Neural crest cell (in vitro differentiated cells): Measurements from ENCODE around the gene MTAP. TPM values are rescaled to one million over a fixed set of nuclear protein-coding genes. Genes with fewer than 3 reads are reported as not detected.

Experiments
- DNase-seq: peaks from one replicate; pipeline ENCODE4 v3.0.0; 2021; ENCODE audit warnings: low read depth, mixed read lengths, low spot score
- H3K27ac Mint-ChIP-seq: one replicate; pipeline ENCODE4 v1.8.0; 2021; ENCODE audit warnings: mild to moderate bottlenecking, mixed read lengths; ENCODE audit not compliant: unreplicated experiment
- H3K27me3 Mint-ChIP-seq: 2 replicates; pipeline ENCODE4 v1.8.0; 2021; ENCODE audit warnings: low read depth, mild to moderate bottlenecking, mixed read lengths
- H3K36me3 Mint-ChIP-seq: 2 replicates; pipeline ENCODE4 v1.8.0; 2021; ENCODE audit warnings: low read depth, mild to moderate bottlenecking, mixed read lengths
- H3K4me1 Mint-ChIP-seq: 2 replicates; pipeline ENCODE4 v1.8.0; 2021; ENCODE audit warnings: mixed read lengths
- H3K4me3 Mint-ChIP-seq: one replicate; pipeline ENCODE4 v1.8.0; 2021; ENCODE audit warnings: mild to moderate bottlenecking, mixed read lengths
- H3K9me3 Mint-ChIP-seq: 2 replicates; pipeline ENCODE4 v1.8.0; 2021; ENCODE audit warnings: mixed read lengths
- CTCF ChIP-seq: fragments of 200-600 bp; sonication (generic); conservative IDR thresholded peaks from 2 replicates; pipeline ENCODE4 v1.5.0; 2021; ENCODE audit warnings: antibody characterized with exemption, mild to moderate bottlenecking
- total RNA-seq: library from RNA; stranded (reverse); gene quantifications from 2 replicates; pipeline ENCODE4 v1.2.1, GENCODE V29; 2021

MTAP gene
- total RNA-seq, 1 donor from 2014 or later, result 90.1 TPM

- TF ChIP-seq CTCF, result no peak
- H3K9me3 Mint-ChIP-seq, result peaks cover 32% of the 10 kb centered on the region
- H3K36me3 Mint-ChIP-seq, result peaks cover 90% of the 10 kb centered on the region
- no peak overlapping the region for H3K4me3 Mint-ChIP-seq
- no peaks in the 10 kb centered on the region for H3K27me3 Mint-ChIP-seq
- no peak for DNase-seq
- H3K4me1 Mint-ChIP-seq, result no peaks in the 10 kb centered on the region
- no peak overlapping the region for H3K27ac Mint-ChIP-seq
Observed at GRCh38 chr9:21848615-21849014, 46.2 kb downstream of the MTAP start.

- TF ChIP-seq CTCF, result no peak
- Mint-ChIP-seq H3K9me3 (peaks cover 9% of the 10 kb centered on the region), H3K4me3 (no peak overlapping the region), H3K27me3 (no peaks in the 10 kb centered on the region), H3K4me1 (no peaks in the 10 kb centered on the region), H3K27ac (no peak overlapping the region), H3K36me3 (peaks cover 73% of the 10 kb centered on the region)
- DNase-seq, result no peak
Observed at GRCh38 chr9:21852754-21853153, 50.3 kb downstream of the MTAP start.

GRCh38 chr9:21853414-21853813 lies 51.0 kb downstream of the MTAP start:
- H3K9me3 Mint-ChIP-seq, result peaks cover 4% of the 10 kb centered on the region
- H3K36me3 Mint-ChIP-seq, result peaks cover 71% of the 10 kb centered on the region
- TF ChIP-seq CTCF, result no peak
- no peaks in the 10 kb centered on the region for H3K4me1 Mint-ChIP-seq
- no peak overlapping the region for H3K27ac Mint-ChIP-seq
- no peaks in the 10 kb centered on the region for H3K27me3 Mint-ChIP-seq
- no peak overlapping the region for H3K4me3 Mint-ChIP-seq
- no peak for DNase-seq

GRCh38 chr9:21854119-21854518 lies 51.7 kb downstream of the MTAP start:
- no peak overlapping the region for H3K4me3 Mint-ChIP-seq
- H3K9me3 Mint-ChIP-seq, result peaks cover 4% of the 10 kb centered on the region
- H3K27ac Mint-ChIP-seq, result no peak overlapping the region
- no peak for DNase-seq
- peaks cover 70% of the 10 kb centered on the region for H3K36me3 Mint-ChIP-seq
- TF ChIP-seq CTCF, result no peak
- no peaks in the 10 kb centered on the region for H3K27me3 Mint-ChIP-seq
- H3K4me1 Mint-ChIP-seq, result no peaks in the 10 kb centered on the region

GRCh38 chr9:21854594-21854993 lies 52.2 kb downstream of the MTAP start:
- DNase-seq, result no peak
- H3K27ac Mint-ChIP-seq, result no peak overlapping the region

More at GRCh38 chr9:21854594-21854993, 52.2 kb downstream of the MTAP start:
- TF ChIP-seq CTCF, result no peak
- no peaks in the 10 kb centered on the region for H3K27me3 Mint-ChIP-seq
- no peak overlapping the region for H3K4me3 Mint-ChIP-seq
- H3K36me3 Mint-ChIP-seq, result peaks cover 68% of the 10 kb centered on the region
- H3K9me3 Mint-ChIP-seq, result peaks cover 4% of the 10 kb centered on the region
- H3K4me1 Mint-ChIP-seq, result no peaks in the 10 kb centered on the region
